Keratinocyte (primary cell): ENCODE data around the gene FGD4.

Source experiments
- CTCF ChIP-seq, 3 experiments: IDR thresholded peaks in 1 of 3; conservative IDR thresholded peaks in 1 of 3; optimal IDR thresholded peaks in 1 of 3; 2 replicates in 2 of 3; 3 replicates in 1 of 3; pipeline versions ENCODE3 to v1.5.1; 2011; ENCODE audit warnings: low read length in 3 of 3, mild to moderate bottlenecking in 3 of 3, moderate library complexity in 2 of 3, control low read depth in 1 of 3, inconsistent platforms in 1 of 3; ENCODE audit not compliant: insufficient read depth in 2 of 3; ENCODE audit errors: extremely low read depth in 1 of 3
- EZH2 ChIP-seq: IDR thresholded peaks from one replicate; pipeline ENCODE4 v1.6.1; 2012; ENCODE audit warnings: inconsistent platforms, mild to moderate bottlenecking, low read length, moderate library complexity

- no peak for TF ChIP-seq CTCF (optimal IDR thresholded peaks at IDR 0.05 in 1 of 3, IDR thresholded peaks at IDR 0.05 in 1 of 3, conservative IDR thresholded peaks at IDR 0.05 in 1 of 3; ENCODE audit: extremely low read depth in 1 of 3, insufficient read depth in 2 of 3, low read length in 3 of 3)
- no peak for TF ChIP-seq EZH2
Measured at GRCh38 chr12:32451816-32452215, 52.5 kb downstream of the FGD4 start.
